NCI-H2171 (cell line): ENCODE results near the gene OR1I1.

Experiments
- DNase-seq: peaks from one replicate; lab custom pipeline; 2025; lab: John Stamatoyannopoulos, UW

The OR1I1 gene

GRCh38 chr19:15098460-15098859 lies 16.4 kb downstream of the OR1I1 start:
- no peak for DNase-seq

GRCh38 chr19:15099017-15099582 lies 17.1 kb downstream of the OR1I1 start:
- no peak for DNase-seq

- DNase-seq: no peak
These were observed 19.6 kb downstream of the OR1I1 start for GRCh38 chr19:15101479-15102082.

GRCh38 chr19:15104003-15104402 lies 22.0 kb downstream of the OR1I1 start:
- DNase-seq: no peak

GRCh38 chr19:15104411-15104810 lies 22.4 kb downstream of the OR1I1 start:
- DNase-seq: no peak

GRCh38 chr19:15105044-15105443 lies 23.0 kb downstream of the OR1I1 start:
- DNase-seq: no peak

- no peak for DNase-seq
These were observed 25.3 kb downstream of the OR1I1 start, which contains the start of gene SYDE1 for GRCh38 chr19:15107061-15108010. TSS of gene SYDE1 (plus strand) at chr19:15107401. CDS start at chr19:15107434, 33 bp downstream.

GRCh38 chr19:15108145-15108844 lies 26.3 kb downstream of the OR1I1 start:
- no peak for DNase-seq

- no peak for DNase-seq
These were observed 27.1 kb downstream of the OR1I1 start for GRCh38 chr19:15108845-15109767.

GRCh38 chr19:15109768-15110417 lies 27.9 kb downstream of the OR1I1 start:
- no peak for DNase-seq

- DNase-seq: no peak
These were observed 28.4 kb downstream of the OR1I1 start for GRCh38 chr19:15110418-15110815.

- no peak for DNase-seq
These were observed 29.7 kb downstream of the OR1I1 start for GRCh38 chr19:15111758-15112157.

- no peak for DNase-seq
These were observed 30.4 kb downstream of the OR1I1 start for GRCh38 chr19:15112385-15112784.

GRCh38 chr19:15113245-15114152 lies 31.5 kb downstream of the OR1I1 start:
- no peak for DNase-seq

- DNase-seq: no peak
These were observed 32.1 kb downstream of the OR1I1 start for GRCh38 chr19:15114153-15114540.

GRCh38 chr19:15115080-15115479 lies 33.1 kb downstream of the OR1I1 start:
- DNase-seq: no peak

- DNase-seq: no peak
These were observed 34.0 kb downstream of the OR1I1 start for GRCh38 chr19:15115762-15116615.

GRCh38 chr19:15116856-15117255 lies 34.8 kb downstream of the OR1I1 start:
- no peak for DNase-seq

GRCh38 chr19:15118248-15118647 lies 36.2 kb downstream of the OR1I1 start:
- no peak for DNase-seq
